A549 (cell line): ENCODE results near the gene MTCP1. TPM values are rescaled to one million over a fixed set of nuclear protein-coding genes. Genes with fewer than 3 reads are reported as not detected.
A peak's percentile ranks its signal among the peaks of the same experiment; 100 is the strongest.

Experiments
- ATAC-seq, 2 experiments: fragments of 200-7000 bp in 1 of 2; fragments of >200 bp in 1 of 2; cut with Nextera tagmentation in 1 of 2; cut with Tn5 transposase in 1 of 2; 3 replicates each; pipeline versions ENCODE4 v1.8.0 to v1.9.1; 2018 to 2020; ENCODE audit warnings: mild to moderate bottlenecking in 1 of 2, moderate library complexity in 1 of 2
- CTCF ChIA-PET: fragments of 300-600 bp; sonication (Branson Sonifier 250); formaldehyde crosslinking; extraction: SDS; loops from one replicate; lab custom pipeline; 2021; ENCODE audit warnings: antibody characterized with exemption, inconsistent platforms; lab: Yijun Ruan, JAX
- POLR2A ChIA-PET: fragments of 350-600 bp; formaldehyde crosslinking; extraction: SDS; loops from one replicate; lab custom pipeline; 2021; ENCODE audit warnings: antibody characterized with exemption, inconsistent platforms; lab: Yijun Ruan, JAX
- DNase-seq, 2 experiments: peaks; one replicate each; pipeline versions ENCODE4 v3.0.0 to v3.0.0-alpha.2; 2011 to 2016; ENCODE audit warnings: low read depth in 1 of 2, low spot score in 1 of 2
- FAIRE-seq: peaks from 2 replicates; lab custom pipeline; 2011; peaks lifted over from hg19 to GRCh38; lab: Jason Lieb, UNC
- H3K27ac ChIP-seq, 2 experiments: fragments of >200 bp; sonication (Bioruptor Twin); formaldehyde crosslinking; 3 replicates each; pipeline ENCODE4 v1.5.1; 2016 to 2017
- H3K4me1 ChIP-seq: fragments of >200 bp; sonication (Bioruptor Twin); formaldehyde crosslinking; 3 replicates; pipeline ENCODE4 v1.6.1; 2016
- H3K4me2 ChIP-seq: fragments of >200 bp; sonication (Bioruptor Twin); formaldehyde crosslinking; 3 replicates; pipeline ENCODE4 v1.6.1; 2016
- H3K4me3 ChIP-seq: fragments of >200 bp; sonication (Bioruptor Twin); formaldehyde crosslinking; 3 replicates; pipeline ENCODE4 v1.5.1; 2016
- H3K9me3 ChIP-seq: fragments of >200 bp; sonication (Bioruptor Twin); formaldehyde crosslinking; 3 replicates; pipeline ENCODE4 v1.6.1; 2016
- ATOH8 ChIP-seq: fragments of 250-450 bp; sonication (Bioruptor Pico); IDR thresholded peaks from 2 replicates; pipeline ENCODE4 v1.5.0; 2020; ENCODE audit warnings: low read depth, mild to moderate bottlenecking, moderate library complexity
- BCL3 ChIP-seq: fragments of >200 bp; sonication (Bioruptor Twin); formaldehyde crosslinking; IDR thresholded peaks from 3 replicates; pipeline ENCODE4 v1.6.1; 2016
- BHLHE40 ChIP-seq: IDR thresholded peaks from 2 replicates; pipeline ENCODE4 v1.6.1; 2012; ENCODE audit warnings: low read depth, low read length, inconsistent platforms
- CBX8 ChIP-seq: fragments of 200-600 bp; sonication (generic); IDR thresholded peaks from 2 replicates; pipeline ENCODE4 v1.6.1; 2016
- CEBPB ChIP-seq, 2 experiments: fragments of >200 bp in 1 of 2; sonication (Bioruptor Twin) in 1 of 2; formaldehyde crosslinking in 1 of 2; IDR thresholded peaks; 2 replicates each; pipeline ENCODE4 v1.6.1; 2012 to 2016
- CHD4 ChIP-seq: fragments of 200-600 bp; sonication (generic); IDR thresholded peaks from 2 replicates; pipeline ENCODE4 v1.6.1; 2016; ENCODE audit warnings: antibody characterized with exemption, mild to moderate bottlenecking, borderline replicate concordance
- CTCF ChIP-seq: fragments of >200 bp; sonication (Bioruptor Twin); formaldehyde crosslinking; IDR thresholded peaks from 3 replicates; pipeline ENCODE4 v1.5.1; 2016
- E2F6 ChIP-seq: IDR thresholded peaks from 2 replicates; pipeline ENCODE4 v1.6.1; 2012; ENCODE audit warnings: low read depth, borderline replicate concordance
- EHF ChIP-seq: fragments of 250-450 bp; sonication (Bioruptor Pico); IDR thresholded peaks from 2 replicates; pipeline ENCODE4 v1.5.0; 2020; ENCODE audit warnings: mild to moderate bottlenecking
- ELK1 ChIP-seq: fragments of 150-350 bp; IDR thresholded peaks from 2 replicates; pipeline ENCODE4 v1.6.1; 2014; ENCODE audit warnings: low read depth, mild to moderate bottlenecking, low read length
- EP300 ChIP-seq, 2 experiments: fragments of >200 bp; sonication (Bioruptor Twin); formaldehyde crosslinking; IDR thresholded peaks; 2 replicates in 1 of 2; 3 replicates in 1 of 2; pipeline ENCODE4 v1.6.1; 2016 to 2017
- ESRRA ChIP-seq: fragments of 150-350 bp; IDR thresholded peaks from 2 replicates; pipeline ENCODE4 v1.6.1; 2014; ENCODE audit warnings: mild to moderate bottlenecking, low read length, borderline replicate concordance
- HOXA7 ChIP-seq: fragments of 250-450 bp; sonication (Bioruptor Pico); IDR thresholded peaks from 2 replicates; pipeline ENCODE4 v1.5.0; 2020; ENCODE audit warnings: mild to moderate bottlenecking, moderate library complexity
- HOXB13 ChIP-seq: fragments of 250-450 bp; sonication (Bioruptor Pico); IDR thresholded peaks from 2 replicates; pipeline ENCODE4 v1.5.0; 2020; ENCODE audit warnings: low read depth, mild to moderate bottlenecking, moderate library complexity
- JUN ChIP-seq, 2 experiments: fragments of >200 bp; sonication (Bioruptor Twin); formaldehyde crosslinking; IDR thresholded peaks; 2 replicates in 1 of 2; 3 replicates in 1 of 2; pipeline ENCODE4 v1.6.1; 2016 to 2017
- KDM1A ChIP-seq: fragments of 200-600 bp; sonication (generic); IDR thresholded peaks from 2 replicates; pipeline ENCODE4 v1.6.1; 2016; ENCODE audit warnings: low read depth, mild to moderate bottlenecking
- MAZ ChIP-seq: fragments of 150-350 bp; IDR thresholded peaks from 2 replicates; pipeline ENCODE4 v1.6.1; 2014; ENCODE audit warnings: antibody characterized with exemption, low read depth, low read length, borderline replicate concordance
- POLR2AphosphoS2 ChIP-seq: conservative IDR thresholded peaks from 2 replicates; pipeline ENCODE4 v1.6.1; 2012; ENCODE audit warnings: low read length, improper control_type of control experiment, inconsistent platforms
- REST ChIP-seq: fragments of 200-600 bp; sonication (generic); IDR thresholded peaks from 2 replicates; pipeline ENCODE4 v1.6.1; 2016; ENCODE audit warnings: antibody characterized with exemption, mild to moderate bottlenecking, moderate library complexity
- RFX5 ChIP-seq: fragments of 450-650 bp; IDR thresholded peaks from 2 replicates; pipeline ENCODE4 v1.7.1; 2014; ENCODE audit warnings: antibody characterized with exemption, mild to moderate bottlenecking, moderate library complexity
- SMC3 ChIP-seq: fragments of >200 bp; sonication (Bioruptor Twin); formaldehyde crosslinking; IDR thresholded peaks from 3 replicates; pipeline ENCODE4 v1.6.1; 2018; ENCODE audit warnings: inconsistent platforms
- USF2 ChIP-seq: fragments of 450-650 bp; IDR thresholded peaks from 2 replicates; pipeline ENCODE4 v1.6.1; 2014; ENCODE audit warnings: antibody characterized with exemption
- ZC3H11A ChIP-seq: fragments of 450-650 bp; IDR thresholded peaks from 2 replicates; pipeline ENCODE4 v1.6.1; 2014; ENCODE audit warnings: antibody characterized with exemption, mild to moderate bottlenecking
- ZNF302 ChIP-seq: fragments of 250-450 bp; sonication (Bioruptor Pico); IDR thresholded peaks from 2 replicates; pipeline ENCODE4 v1.9.0; 2021; ENCODE audit warnings: inconsistent platforms, mild to moderate bottlenecking, moderate library complexity
- WGBS: methylation state at CpG from one replicate; pipeline ENCODE4 v1.1.6; 2017; ENCODE audit errors: missing lambda C conversion rate; 5-methylcytosine and 5-hydroxymethylcytosine counted together
- polyA plus RNA-seq, 4 experiments: library from polyadenylated mRNA; depleted of rRNA in 3 of 4; stranded (reverse); fragments of >200 nt; fragmentation: RNase III in 1 of 4; extraction: RNeasy Plus Mini Kit Qiagen cat#74134 plus additional on column Dnase treatment in 1 of 4; gene quantifications; 2 replicates in 3 of 4; 3 replicates in 1 of 4; pipeline ENCODE4 v1.2.3, GENCODE V29; 2011 to 2017

The MTCP1 gene
- polyA plus RNA-seq, 2 of the 4 experiments (the other 2 are of a cell fraction): 12.3 to 38.0 TPM

GRCh38 chrX:155027509-155028066, 43.3 kb downstream of the MTCP1 start:
- H3K27ac ChIP-seq: peak overlapping the region; percentile 89 to 98
- TF ChIP-seq CEBPB (IDR thresholded peaks at IDR 0.05): peak in 1 of 2 experiments; percentile 8; a peak in 2 of 4 replicates
- no peak for TF ChIP-seq CTCF
- TF ChIP-seq CBX8: no peak
- no peak for TF ChIP-seq MAZ
- TF ChIP-seq HOXA7 (CRISPR knock-in tag): 0 out of 2 replicates have a peak, but pooled peaks have one; percentile 38
- no peaks in the 10 kb centered on the region for H3K9me3 ChIP-seq
- POLR2A ChIA-PET: interaction anchor here (0.8 to 1.4 kb wide), 5 partner anchors 10 to 189 kb away, joined by 4 to 8 read pairs (median 6); partner anchors contain the start of gene VBP1
- H3K4me2 ChIP-seq: peak overlapping the region; percentile 87
- under 1% methylated on average over 14 of the region's 14 CpGs for WGBS
- FAIRE-seq: peak; percentile 61
- H3K4me1 ChIP-seq: peaks cover 27% of the 10 kb centered on the region
- DNase-seq: peak in 1 of 2 experiments; percentile 53
- CTCF ChIA-PET: interaction anchor here (1.0 to 1.5 kb wide), 5 partner anchors 11 to 47 kb away, joined by 3 to 5 read pairs (median 3); no protein-coding TSS in a partner anchor
- H3K4me3 ChIP-seq: peak overlapping the region; percentile 62
- ATAC-seq: peak; percentile 26 to 57

GRCh38 chrX:155026727-155027508, 44.0 kb downstream of the MTCP1 start, which contains the start of gene FUNDC2:
FUNDC2 (plus strand) TSS chrX:155026844; CDS start chrX:155026939, 95 bp downstream.
- DNase-seq (peak; percentile 7 to 98), ATAC-seq (peak; percentile 91 to 93), FAIRE-seq (peak; percentile 89)
- peaks cover 27% of the 10 kb centered on the region for H3K4me1 ChIP-seq
- 0% methylated on average over 11 of the region's 82 CpGs for WGBS
- CTCF ChIA-PET: interaction anchor here (1.0 to 1.3 kb wide), 5 partner anchors 22 to 47 kb away, joined by 3 to 5 read pairs (median 3); no protein-coding TSS in a partner anchor
- POLR2A ChIA-PET: interaction anchor here (0.7 to 1.4 kb wide), 12 partner anchors 9 to 190 kb away, joined by 3 to 8 read pairs (median 4); partner anchors contain the start of gene VBP1
- peak within 1 kb of the TSS; percentile 87 for H3K4me2 ChIP-seq
- H3K4me3 ChIP-seq: peak within 1 kb of the TSS; percentile 62
- peak within 1 kb of the TSS; percentile 89 to 98 for H3K27ac ChIP-seq
- no peaks in the 10 kb centered on the region for H3K9me3 ChIP-seq
- TF ChIP-seq ZC3H11A: no peak
- TF ChIP-seq SMC3: no peak
- no peak for TF ChIP-seq ESRRA
- no peak for TF ChIP-seq RFX5
- TF ChIP-seq JUN (IDR thresholded peaks at IDR 0.05): peak in 1 of 2 experiments; percentile 88; a peak in 4 of 5 replicates
- TF ChIP-seq ELK1: no peak
- TF ChIP-seq POLR2AphosphoS2: no peak
- no peak for TF ChIP-seq EHF (CRISPR knock-in tag)
- TF ChIP-seq E2F6: peak; percentile 74
- no peak for TF ChIP-seq CHD4
- TF ChIP-seq KDM1A: no peak
- TF ChIP-seq HOXB13 (CRISPR knock-in tag): no peak
- TF ChIP-seq REST: peak; percentile 67
- no peak for TF ChIP-seq ZNF302
- no peak; the same call in 1 of the 2 replicates for TF ChIP-seq BHLHE40
- no peak for TF ChIP-seq ATOH8
- TF ChIP-seq BCL3: peak; percentile 67; the same call in 2 of the 3 replicates
- peak; percentile 88 for TF ChIP-seq USF2
- no peak for TF ChIP-seq EP300 (IDR thresholded peaks at IDR 0.05)
